ENCODE data around the gene DDAH1. TPM values are rescaled to one million over a fixed set of nuclear protein-coding genes. Genes with fewer than 3 reads are reported as not detected.
A peak's percentile ranks its signal among the peaks of the same experiment; 100 is the strongest.

DDAH1 gene
- total RNA-seq, 1 donor from 2014 or later, result 5.4 TPM

DNA sequence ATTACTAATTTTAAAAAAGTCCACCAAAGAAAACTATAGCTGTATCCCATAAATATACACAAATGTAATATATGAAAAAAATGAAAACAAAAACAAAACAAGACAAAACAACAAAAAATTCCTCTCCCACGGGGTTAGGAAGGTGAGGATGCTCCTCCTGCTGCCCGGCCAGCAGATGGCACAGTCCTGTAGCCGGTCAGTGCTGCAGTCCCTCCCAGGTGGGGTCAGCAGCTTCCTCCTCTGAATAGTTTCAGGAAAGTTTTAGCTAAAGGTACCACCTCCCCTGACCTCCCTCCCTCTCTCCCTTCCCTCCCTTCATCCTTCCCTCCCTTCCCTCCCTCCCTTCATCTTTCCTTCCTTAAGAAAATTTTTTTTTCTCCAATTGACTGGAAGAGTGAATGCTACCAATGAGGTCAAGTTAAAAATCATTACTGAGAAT is 120.7 kb downstream of the DDAH1 start:
- Mint-ChIP-seq H3K9me3 (ENCODE audit: unreplicated experiment) (no peaks in the 10 kb centered on the region), H3K36me3 (ENCODE audit: unreplicated experiment) (no peaks in the 10 kb centered on the region), H3K4me3 (ENCODE audit: unreplicated experiment) (no peak overlapping the region), H3K4me1 (ENCODE audit: low read depth, unreplicated experiment) (no peaks in the 10 kb centered on the region), H3K27ac (ENCODE audit: unreplicated experiment) (no peak overlapping the region), H3K27me3 (ENCODE audit: unreplicated experiment) (no peaks in the 10 kb centered on the region)
- TF ChIP-seq CTCF (IDR thresholded peaks at IDR 0.05; ENCODE audit: partially characterized antibody, unreplicated experiment), result no peak
- DNase-seq, result peak; percentile 20

DNA sequence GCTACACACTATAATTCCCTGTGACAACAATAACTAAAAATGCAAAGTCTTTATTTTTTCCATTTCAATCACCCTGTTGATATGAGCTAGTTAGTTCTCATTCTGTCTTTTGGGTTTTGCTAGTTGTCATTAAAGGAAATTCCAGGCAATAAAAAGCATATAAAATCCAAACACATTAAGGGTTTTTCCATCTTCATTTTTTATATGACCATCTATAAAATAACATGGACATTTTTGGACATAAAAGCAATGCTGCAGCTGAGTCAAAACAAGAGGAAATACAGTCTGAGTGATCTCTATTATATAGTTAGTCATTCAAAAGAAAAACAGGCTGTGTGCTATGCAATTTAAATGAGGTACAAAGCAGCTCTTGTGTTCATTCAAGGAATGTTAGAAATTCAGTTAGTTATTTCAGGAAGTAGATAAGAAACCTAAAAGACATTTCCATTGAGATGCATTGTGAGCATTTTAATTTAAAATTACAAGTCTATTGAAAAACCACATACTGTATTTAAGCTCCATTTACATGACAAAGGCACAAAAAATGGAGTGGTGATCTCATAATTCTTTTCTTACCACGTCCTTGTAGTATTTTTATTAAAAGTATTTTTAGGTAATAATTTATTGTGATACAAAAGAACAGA is 121.2 kb downstream of the DDAH1 start:
- Mint-ChIP-seq H3K36me3 (ENCODE audit: unreplicated experiment) (no peaks in the 10 kb centered on the region), H3K27ac (ENCODE audit: unreplicated experiment) (no peak overlapping the region), H3K4me3 (ENCODE audit: unreplicated experiment) (no peak overlapping the region), H3K4me1 (ENCODE audit: low read depth, unreplicated experiment) (no peaks in the 10 kb centered on the region), H3K9me3 (ENCODE audit: unreplicated experiment) (no peaks in the 10 kb centered on the region), H3K27me3 (ENCODE audit: unreplicated experiment) (no peaks in the 10 kb centered on the region)
- DNase-seq, result no peak
- no peak for TF ChIP-seq CTCF (IDR thresholded peaks at IDR 0.05; ENCODE audit: partially characterized antibody, unreplicated experiment)

DNA sequence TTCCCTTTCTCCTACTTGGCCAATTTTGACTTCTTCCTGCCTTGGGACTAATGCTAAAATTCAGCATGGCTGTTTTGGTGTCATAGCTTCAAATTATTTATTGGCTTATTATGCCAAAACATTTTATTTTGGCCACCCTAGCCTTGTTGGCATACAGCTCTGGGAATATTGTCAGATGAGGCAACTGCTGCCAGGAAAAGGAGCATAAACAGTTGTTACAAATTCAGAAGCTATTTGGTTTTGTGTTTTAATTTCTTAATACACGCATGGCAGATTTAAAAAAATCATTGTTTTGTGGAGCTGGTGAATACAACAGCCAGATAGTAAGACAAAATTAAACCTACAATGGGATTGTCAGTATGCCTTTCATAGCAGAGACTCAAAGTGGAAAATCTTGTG is 121.7 kb downstream of the DDAH1 start:
- no peak for TF ChIP-seq CTCF (IDR thresholded peaks at IDR 0.05; ENCODE audit: partially characterized antibody, unreplicated experiment)
- Mint-ChIP-seq H3K27me3 (ENCODE audit: unreplicated experiment) (no peaks in the 10 kb centered on the region), H3K4me1 (ENCODE audit: low read depth, unreplicated experiment) (no peaks in the 10 kb centered on the region), H3K9me3 (ENCODE audit: unreplicated experiment) (no peaks in the 10 kb centered on the region), H3K36me3 (ENCODE audit: unreplicated experiment) (no peaks in the 10 kb centered on the region), H3K27ac (ENCODE audit: unreplicated experiment) (no peak overlapping the region), H3K4me3 (ENCODE audit: unreplicated experiment) (no peak overlapping the region)
- DNase-seq, result no peak

DNA sequence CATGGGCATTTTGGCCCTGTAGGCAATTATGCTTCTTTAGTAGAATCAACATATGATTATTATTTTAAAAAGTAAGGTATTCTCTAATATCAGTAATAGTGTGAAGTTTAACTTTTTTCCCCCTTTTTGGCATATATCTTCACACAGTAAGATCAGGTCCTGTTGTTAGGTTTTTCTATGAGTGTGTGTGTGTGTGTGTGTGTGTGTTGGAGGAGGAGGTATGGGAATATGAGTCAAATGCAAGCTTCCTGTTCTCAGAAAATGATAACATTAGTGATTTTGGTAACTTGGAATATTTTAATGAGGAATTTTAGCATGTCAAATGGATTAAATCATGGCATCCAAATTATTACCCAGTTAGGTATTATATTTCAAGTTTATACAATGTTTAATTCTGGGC is 122.8 kb downstream of the DDAH1 start:
- no peak overlapping the region for H3K27ac Mint-ChIP-seq (ENCODE audit: unreplicated experiment)

More for the DNA sequence above, 122.8 kb downstream of the DDAH1 start:
- H3K27me3 Mint-ChIP-seq (ENCODE audit: unreplicated experiment), result no peaks in the 10 kb centered on the region
- no peak for TF ChIP-seq CTCF (IDR thresholded peaks at IDR 0.05; ENCODE audit: partially characterized antibody, unreplicated experiment)
- H3K4me3 Mint-ChIP-seq (ENCODE audit: unreplicated experiment), result no peak overlapping the region
- no peak for DNase-seq
- no peaks in the 10 kb centered on the region for H3K36me3 Mint-ChIP-seq (ENCODE audit: unreplicated experiment)
- H3K4me1 Mint-ChIP-seq (ENCODE audit: low read depth, unreplicated experiment), result no peaks in the 10 kb centered on the region
- H3K9me3 Mint-ChIP-seq (ENCODE audit: unreplicated experiment), result no peaks in the 10 kb centered on the region
